Mucosa of descending colon (tissue), 3 donors: ENCODE data around the gene ITCH. TPM values are rescaled to one million over a fixed set of nuclear protein-coding genes. Genes with fewer than 3 reads are reported as not detected.
"Not testable (repeated sequence)": the region's sequence is repeated elsewhere in the genome, so short reads cannot be mapped to it uniquely, and the experiment has no call there.

Experiments
- ATAC-seq: fragments of 200-7000 bp; cut with Tn5 transposase; one replicate; pipeline ENCODE4 v1.9.1; 2020; ENCODE audit warnings: mild to moderate bottlenecking, moderate library complexity
- DNase-seq, 3 donors: peaks; one replicate each; pipeline ENCODE4 v3.0.0-alpha.2; 2020
- H3K36me3 ChIP-seq: fragments of 200-600 bp; one replicate; pipeline ENCODE4 v1.8.0; 2021; ENCODE audit warnings: low read depth, mild to moderate bottlenecking
- H3K4me1 ChIP-seq: fragments of 200-600 bp; one replicate; pipeline ENCODE4 v1.8.0; 2021; ENCODE audit warnings: low read depth, mild to moderate bottlenecking
- H3K4me3 ChIP-seq: fragments of 200-600 bp; one replicate; pipeline ENCODE4 v1.8.0; 2021; ENCODE audit warnings: mild to moderate bottlenecking
- H3K9me3 ChIP-seq: fragments of 200-600 bp; one replicate; pipeline ENCODE4 v1.8.0; 2021; ENCODE audit warnings: mild to moderate bottlenecking
- CTCF ChIP-seq: fragments of 200-600 bp; IDR thresholded peaks from one replicate; pipeline ENCODE4 v1.8.0; 2022; ENCODE audit warnings: antibody characterized with exemption, mild to moderate bottlenecking
- intact Hi-C, 2 donors: fragments of 100-400 bp; cut with DNase I in 1 of 2; cut with micrococcal nuclease in 1 of 2; formaldehyde crosslinking; loops; one replicate each; pipeline versions ENCODE4 v1.11.0 to v1.11.1; 2022; cut with DNase I, micrococcal nuclease
- total RNA-seq, 3 donors: library from RNA; stranded (reverse); fragmentation: NEBNext Ultra II Directional in 2 of 3; extraction: Animal tissue kit (Norgen Biotek cat#: 25700) in 2 of 3; gene quantifications; one replicate each; pipeline versions ENCODE4 v1.2.1 to v1.2.4, GENCODE V29; 2021 to 2023
- donor health status: DM: no; HTN: no; CAD: no; lungs with moderate emphysema.
- donor health status: DM: no; HTN: no; CAD: no.
- donor health status: DM: no; HTN: yes; CAD: no.

ITCH gene
- total RNA-seq, 3 donors from 2014 or later = 60.0 to 81.0 (median 75.0) TPM

- H3K4me3 ChIP-seq = no peak overlapping the region
- no peak for DNase-seq
- H3K36me3 ChIP-seq = no peaks in the 10 kb centered on the region
- ATAC-seq = no peak
- TF ChIP-seq CTCF = no peak
- H3K4me1 ChIP-seq = peaks cover 43% of the 10 kb centered on the region
- intact Hi-C loops = no loop called here
- no peaks in the 10 kb centered on the region for H3K9me3 ChIP-seq
These were observed 1.1 kb downstream of the ITCH start for GRCh38 chr20:34364223-34364506.

GRCh38 chr20:34365765-34366213 lies 2.7 kb downstream of the ITCH start:
- no peak for TF ChIP-seq CTCF
- Histone ChIP-seq H3K9me3 (no peaks in the 10 kb centered on the region), H3K4me3 (no peak overlapping the region), H3K36me3 (peaks cover 8% of the 10 kb centered on the region), H3K4me1 (peaks cover 43% of the 10 kb centered on the region)
- DNase-seq = no peak
- no peak for ATAC-seq
- intact Hi-C loops = no loop called here

GRCh38 chr20:34367155-34367554 lies 4.1 kb downstream of the ITCH start:
- intact Hi-C loops = no loop called here
- TF ChIP-seq CTCF = no peak
- peaks cover 13% of the 10 kb centered on the region for H3K36me3 ChIP-seq
- H3K4me3 ChIP-seq = no peak overlapping the region
- no peaks in the 10 kb centered on the region for H3K9me3 ChIP-seq
- DNase-seq (no peak), ATAC-seq (no peak)
- H3K4me1 ChIP-seq = peaks cover 40% of the 10 kb centered on the region

- peaks cover 13% of the 10 kb centered on the region for H3K36me3 ChIP-seq
- H3K4me1 ChIP-seq = peaks cover 36% of the 10 kb centered on the region
- ATAC-seq, H3K4me3 ChIP-seq, intact Hi-C loops, DNase-seq, H3K9me3 ChIP-seq: not testable (repeated sequence)
These were observed 4.8 kb downstream of the ITCH start for GRCh38 chr20:34367911-34368310.

- intact Hi-C loops = no loop called here
- Histone ChIP-seq H3K4me3 (no peak overlapping the region), H3K9me3 (no peaks in the 10 kb centered on the region), H3K4me1 (peaks cover 39% of the 10 kb centered on the region), H3K36me3 (peaks cover 13% of the 10 kb centered on the region)
- ATAC-seq = no peak
- no peak for DNase-seq
- no peak for TF ChIP-seq CTCF
These were observed 5.5 kb downstream of the ITCH start for GRCh38 chr20:34368547-34368946.

GRCh38 chr20:34369265-34369664 lies 6.2 kb downstream of the ITCH start:
- no peak for TF ChIP-seq CTCF
- no peak for DNase-seq
- H3K4me1 ChIP-seq = peaks cover 43% of the 10 kb centered on the region
- intact Hi-C loops = no loop called here
- H3K36me3 ChIP-seq = peaks cover 13% of the 10 kb centered on the region
- no peaks in the 10 kb centered on the region for H3K9me3 ChIP-seq
- peak; percentile 29 for ATAC-seq
- H3K4me3 ChIP-seq = no peak overlapping the region
